Measurements from ENCODE around the gene S100PBP. TPM values are rescaled to one million over a fixed set of nuclear protein-coding genes. Genes with fewer than 3 reads are reported as not detected.

S100PBP gene
- total and polyA plus RNA-seq, 2 of the 4 experiments (the other 2 are of a cell fraction), result 13.9 to 20.3 TPM

- ChIA-PET CTCF (interaction anchor here (0.6 kb wide), 1 partner anchor 127 kb away, joined by 3 read pairs; no protein-coding TSS in a partner anchor), POLR2A (ENCODE audit: unreplicated experiment) (no interaction called here)
- H4K91ac ChIP-seq (ENCODE audit: insufficient read depth, low read depth, low read length), result no peak overlapping the region
- in situ Hi-C loops (cut with MboI; ENCODE audit: low sequenced_read_pairs) (no loop called here), intact Hi-C loops (cut with micrococcal nuclease) (no loop called here), dilution Hi-C loops (cut with HindIII; ENCODE audit: low sequenced_read_pairs, unreplicated experiment) (no loop called here)
- TF ChIP-seq RAD21 (IDR thresholded peaks at IDR 0.05; ENCODE audit: low read length), result no peak
- TF ChIP-seq CEBPB (IDR thresholded peaks at IDR 0.05; ENCODE audit: low read depth, low read length), result no peak
- TF ChIP-seq CTCF (conservative IDR thresholded peaks at IDR 0.05; ENCODE audit: low read depth, low read length), result no peak
- no peak for TF ChIP-seq CHD1 (IDR thresholded peaks at IDR 0.05; ENCODE audit: low read depth, low read length)
- no peak for TF ChIP-seq NFE2L2 (IDR thresholded peaks at IDR 0.05; ENCODE audit: low read depth, low read length)
- no peak for TF ChIP-seq MAZ (IDR thresholded peaks at IDR 0.05; ENCODE audit: borderline replicate concordance, low read depth, low read length)
- no peak for TF ChIP-seq POLR2A (IDR thresholded peaks at IDR 0.05; ENCODE audit: low read depth, low read length)
- TF ChIP-seq BHLHE40 (IDR thresholded peaks at IDR 0.05; ENCODE audit: low read depth, low read length), result no peak
- no peak for TF ChIP-seq FOS (IDR thresholded peaks at IDR 0.05; ENCODE audit: low read depth, low read length)
- TF ChIP-seq RFX5 (IDR thresholded peaks at IDR 0.05; ENCODE audit: low read depth, low read length), result no peak
- TF ChIP-seq ELK1 (IDR thresholded peaks at IDR 0.05; ENCODE audit: borderline replicate concordance, low read depth, low read length), result no peak
- no peaks in the 10 kb centered on the region for H3K9me3 ChIP-seq (ENCODE audit: control insufficient read depth, insufficient read depth, low read length)
- no peak overlapping the region for H3K9ac ChIP-seq (ENCODE audit: low read depth, low read length)
- no peak overlapping the region for H2BK5ac ChIP-seq (ENCODE audit: low read depth, low read length, poor library complexity, severe bottlenecking)
- peaks cover 11% of the 10 kb centered on the region; the same call in 1 of the 2 replicates for H3K9me1 ChIP-seq (ENCODE audit: insufficient read depth, low read length)
- DNase-seq, result no peak
- no peak overlapping the region for H3K18ac ChIP-seq (ENCODE audit: low read depth, low read length)
- H4K8ac ChIP-seq (ENCODE audit: low read depth in 2 of 2, low read length in 2 of 2), result no peak overlapping the region
- no TSS peak for BruUV-seq (replicated peaks)
- no peaks in the 10 kb centered on the region; the same call in 1 of the 2 replicates for H4K20me1 ChIP-seq (ENCODE audit: insufficient read depth, low read length)
- H3K14ac ChIP-seq (replicated peaks; ENCODE audit: low read depth, low read length), result no peak overlapping the region
- no peaks in the 10 kb centered on the region; a peak in 1 of 4 replicates for H3K79me1 ChIP-seq (ENCODE audit: low read depth in 1 of 2, low read length in 2 of 2)
- H2AK5ac ChIP-seq (ENCODE audit: low read depth, low read length), result no peak overlapping the region
- no peak overlapping the region for H3K4ac ChIP-seq (ENCODE audit: low read depth, low read length)
- H2BK15ac ChIP-seq (ENCODE audit: low read depth, low read length), result no peak overlapping the region
- H2BK20ac ChIP-seq (ENCODE audit: low read depth, low read length), result no peak overlapping the region
- no peak overlapping the region for H3K56ac ChIP-seq (ENCODE audit: extremely low read depth, insufficient read depth, low read length)
- no peak overlapping the region for H2BK120ac ChIP-seq (ENCODE audit: low read depth, low read length)
- no peak overlapping the region for H3K4me2 ChIP-seq (ENCODE audit: low read depth, low read length)
- H3K23ac ChIP-seq (ENCODE audit: low read depth, low read length), result no peak overlapping the region
- no peak overlapping the region for H3K4me3 ChIP-seq (ENCODE audit: insufficient read depth, low read depth, low read length)
- no peak for ATAC-seq (ENCODE audit: low read depth)
- peaks cover 20% of the 10 kb centered on the region for H3K36me3 ChIP-seq (ENCODE audit: control insufficient read depth, insufficient read depth, low read length)
- H4K5ac ChIP-seq (ENCODE audit: low read depth, low read length), result no peak overlapping the region
- no peaks in the 10 kb centered on the region for H3K27me3 ChIP-seq (ENCODE audit: control insufficient read depth, insufficient read depth, low read length)
- no peak overlapping the region for H2AK9ac ChIP-seq (replicated peaks; ENCODE audit: low read depth, low read length, poor library complexity)
- H2AFZ ChIP-seq (replicated peaks; ENCODE audit: low read length, poor library complexity), result no peak overlapping the region
- 100% methylated on average over 2 of the region's 7 CpGs; no CpG with 5 or more reads in 1 of the 2 experiments for WGBS, 2 experiments (ENCODE audit: extremely low coverage in 2 of 2, insufficient read length in 1 of 2)
- H3K4me1 ChIP-seq (ENCODE audit: control insufficient read depth, insufficient read depth, low read length), result peaks cover 7% of the 10 kb centered on the region
- H3K27ac ChIP-seq (ENCODE audit: insufficient read depth, low read length), result no peak overlapping the region
These were observed 41.3 kb downstream of the S100PBP start for GRCh38 chr1:32858791-32859190.
